GM18861 (cell line): ENCODE data around the gene SCARB1.
A peak's percentile ranks its signal among the peaks of the same experiment; 100 is the strongest.

Experiments used
- ATAC-seq: cut with Tn5 transposase; IDR thresholded peaks from one replicate; pipeline ENCODE4 v1.9.1; 2021; ENCODE audit not compliant: unreplicated experiment

The SCARB1 gene

GRCh38 chr12:124734224-124734788, 129.4 kb downstream of the SCARB1 start:
- no peak for ATAC-seq

GRCh38 chr12:124733086-124733485, 130.6 kb downstream of the SCARB1 start:
- no peak for ATAC-seq

- no peak for ATAC-seq
Measured at GRCh38 chr12:124732275-124733075, 131.2 kb downstream of the SCARB1 start.

- no peak for ATAC-seq
Measured at GRCh38 chr12:124731869-124732268, 131.8 kb downstream of the SCARB1 start.

GRCh38 chr12:124730455-124730932, 133.2 kb downstream of the SCARB1 start:
- no peak for ATAC-seq

- no peak for ATAC-seq
Measured at GRCh38 chr12:124727922-124728321, 135.7 kb downstream of the SCARB1 start.

GRCh38 chr12:124727264-124727800, 136.3 kb downstream of the SCARB1 start:
- ATAC-seq, result peak; percentile 62
